HG03571 (cell line): ENCODE results near the gene ZDHHC12.
"Not testable (repeated sequence)": the region's sequence is repeated elsewhere in the genome, so short reads cannot be mapped to it uniquely, and the experiment has no call there.

Experiments used
- ATAC-seq: cut with Tn5 transposase; IDR thresholded peaks from one replicate; pipeline ENCODE4 v1.9.1; 2021; ENCODE audit not compliant: unreplicated experiment

The ZDHHC12 gene

DNA sequence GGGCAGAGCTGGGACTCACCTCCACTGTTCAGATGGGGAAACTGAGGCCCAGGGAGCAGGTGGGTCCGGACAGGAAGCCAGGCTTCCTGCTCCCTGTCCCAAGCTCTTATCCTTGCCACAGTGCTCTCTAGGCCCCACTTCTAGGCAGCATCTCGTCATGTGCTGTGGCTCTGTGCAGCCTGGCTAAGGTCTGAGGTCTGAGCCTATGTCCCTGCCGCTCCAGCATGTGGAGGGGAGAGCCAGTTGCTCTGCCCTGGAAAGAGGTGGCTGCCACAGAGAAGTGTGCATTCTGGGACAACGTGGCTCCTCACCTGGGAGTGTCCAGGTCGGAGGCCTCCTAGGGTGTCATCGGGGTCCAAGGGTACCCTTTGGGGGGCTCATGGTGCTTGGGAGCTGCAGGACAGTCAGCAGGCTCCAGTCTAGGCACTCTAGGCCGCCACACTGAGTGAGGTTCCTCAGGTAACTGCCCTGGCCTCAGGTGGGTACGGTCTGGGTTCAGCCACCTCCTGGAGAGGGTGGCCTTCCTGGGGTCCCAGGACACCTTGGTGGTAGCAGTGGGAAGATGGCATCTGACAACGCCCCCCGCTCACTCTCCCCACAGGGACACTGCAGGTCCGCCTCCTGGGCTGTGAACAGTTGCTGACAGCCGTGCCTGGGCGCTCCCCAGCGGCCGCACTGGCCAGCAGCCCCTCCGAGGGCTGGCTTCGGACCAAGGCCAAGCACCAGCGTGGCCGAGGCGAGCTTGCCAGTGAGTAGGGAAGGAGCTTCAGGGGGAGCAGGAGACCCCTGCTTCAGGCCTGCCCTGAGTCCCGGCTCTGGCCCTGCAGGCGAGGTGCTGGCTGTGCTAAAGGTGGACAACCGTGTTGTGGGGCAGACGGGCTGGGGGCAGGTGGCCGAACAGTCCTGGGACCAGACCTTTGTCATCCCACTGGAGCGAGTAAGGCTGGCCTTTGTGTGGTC is 11.2 kb downstream of the ZDHHC12 start:
- no peak for ATAC-seq

DNA sequence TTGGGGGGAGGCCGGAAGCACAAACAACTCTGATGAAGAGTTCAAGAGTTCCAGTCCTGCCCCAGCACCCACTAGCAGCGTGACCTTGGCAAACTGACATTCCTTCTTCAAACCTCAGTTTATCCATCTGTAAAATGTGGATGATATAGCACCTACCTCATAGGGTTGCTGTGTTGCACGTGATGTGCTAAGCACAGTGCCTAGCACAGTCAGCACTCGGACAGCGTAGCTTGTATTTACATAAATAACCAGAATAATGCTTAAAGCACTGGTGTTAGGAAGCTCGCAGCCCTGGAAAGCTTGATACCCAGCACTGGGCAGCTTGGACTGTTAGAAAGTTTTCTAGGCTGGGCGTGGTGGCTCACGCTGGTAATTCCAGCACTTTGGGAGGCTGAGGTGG is 16.5 kb downstream of the ZDHHC12 start:
- no peak for ATAC-seq

DNA sequence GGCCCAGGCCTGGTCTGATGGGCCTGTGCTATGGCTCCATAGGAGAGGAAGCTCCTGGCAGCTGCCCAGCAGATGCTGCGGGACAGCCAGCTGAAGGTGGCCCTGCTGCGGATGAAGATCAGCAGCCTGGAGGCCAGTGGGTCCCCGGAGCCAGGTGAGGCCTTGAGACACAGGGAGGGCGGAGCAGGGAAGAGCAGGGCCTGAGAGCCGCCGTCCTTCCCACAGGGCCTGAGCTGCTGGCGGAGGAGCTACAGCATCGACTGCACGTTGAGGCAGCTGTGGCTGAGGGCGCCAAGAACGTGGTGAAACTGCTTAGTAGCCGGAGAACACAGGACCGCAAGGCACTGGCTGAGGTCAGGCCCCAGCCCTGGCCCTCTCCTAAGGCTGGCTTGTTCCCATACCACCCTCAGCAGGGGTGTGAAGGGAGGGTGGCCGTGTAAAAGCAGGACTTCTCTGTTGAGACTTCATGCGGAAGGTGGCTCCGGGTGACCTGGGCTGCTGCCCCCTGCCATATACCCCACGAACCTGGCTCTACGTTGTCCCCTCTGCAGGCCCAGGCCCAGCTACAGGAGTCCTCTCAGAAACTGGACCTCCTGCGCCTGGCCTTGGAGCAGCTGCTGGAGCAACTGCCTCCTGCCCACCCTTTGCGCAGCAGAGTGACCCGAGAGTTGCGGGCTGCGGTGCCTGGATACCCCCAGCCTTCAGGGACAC is 17.1 kb downstream of the ZDHHC12 start:
- ATAC-seq: no peak

DNA sequence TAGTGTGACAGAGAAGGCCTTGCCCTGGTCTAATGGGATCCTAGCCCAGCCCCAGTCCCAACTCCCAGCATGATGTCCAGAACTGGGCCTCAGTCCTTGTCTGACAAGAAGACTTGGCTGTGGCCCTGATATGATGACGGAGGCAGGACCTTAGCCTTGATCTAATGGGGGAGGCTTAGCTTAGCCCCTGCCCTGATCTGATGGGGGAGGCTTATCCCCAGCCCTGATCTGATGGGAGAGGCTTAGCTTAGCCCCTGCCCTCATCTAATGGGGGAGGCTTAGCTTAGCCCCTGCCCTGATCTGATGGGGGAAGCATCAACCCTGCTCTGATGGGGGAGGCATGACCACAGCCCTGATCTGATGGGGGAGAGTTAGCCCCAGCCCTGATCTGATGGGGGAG is 17.9 kb downstream of the ZDHHC12 start:
- no peak for ATAC-seq

DNA sequence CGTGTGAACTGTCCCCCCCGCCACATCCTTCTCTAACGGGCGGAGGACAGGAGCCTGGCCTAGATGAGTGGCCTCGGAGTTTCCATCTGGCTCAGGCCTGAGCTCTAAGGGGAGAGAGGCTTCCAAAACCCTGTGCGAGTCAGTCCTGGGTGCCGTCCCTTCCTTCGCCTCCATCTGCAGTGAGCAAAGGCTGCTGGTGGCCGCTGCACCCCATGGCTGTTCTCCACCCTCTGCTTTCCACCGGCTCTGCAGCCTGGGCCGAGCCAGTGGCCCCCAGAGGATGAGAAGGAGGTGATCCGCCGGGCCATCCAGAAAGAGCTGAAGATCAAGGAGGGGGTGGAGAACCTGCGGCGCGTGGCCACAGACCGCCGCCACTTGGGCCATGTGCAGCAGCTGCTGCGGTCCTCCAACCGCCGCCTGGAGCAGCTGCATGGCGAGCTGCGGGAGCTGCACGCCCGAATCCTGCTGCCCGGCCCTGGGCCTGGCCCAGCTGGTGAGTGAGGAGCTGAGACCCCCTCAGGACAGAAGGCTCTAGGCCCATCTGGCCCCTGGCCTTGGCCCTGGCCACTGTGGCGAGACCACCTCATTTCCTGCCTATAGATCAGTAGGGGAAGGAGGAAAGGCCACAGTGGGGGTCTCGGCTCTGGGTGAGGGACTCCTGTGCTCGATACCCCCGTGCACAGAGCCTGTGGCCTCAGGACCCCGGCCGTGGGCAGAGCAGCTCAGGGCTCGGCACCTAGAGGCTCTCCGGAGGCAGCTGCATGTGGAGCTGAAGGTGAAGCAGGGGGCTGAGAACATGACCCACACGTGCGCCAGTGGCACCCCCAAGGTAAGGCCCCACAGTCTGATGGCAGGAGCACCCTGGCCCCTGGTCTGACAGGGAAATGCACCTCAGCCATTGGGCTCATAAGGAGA is 18.6 kb downstream of the ZDHHC12 start:
- no peak for ATAC-seq

DNA sequence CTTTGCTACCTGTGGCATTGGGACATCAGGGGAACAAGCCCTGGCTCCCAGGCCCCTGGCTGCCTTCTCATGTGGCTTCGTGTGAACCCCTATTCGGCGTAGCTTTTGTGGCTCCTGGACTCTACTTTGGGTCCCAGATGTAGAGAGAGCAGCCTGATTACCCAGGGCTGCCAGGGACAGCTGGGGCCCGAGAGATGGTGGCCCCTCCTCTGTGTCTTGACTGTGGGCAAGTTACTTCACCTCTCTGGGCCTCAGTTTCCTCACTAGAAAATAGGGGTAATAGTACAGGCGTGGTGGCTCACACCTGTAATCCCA is 19.6 kb downstream of the ZDHHC12 start:
- ATAC-seq: no peak

DNA sequence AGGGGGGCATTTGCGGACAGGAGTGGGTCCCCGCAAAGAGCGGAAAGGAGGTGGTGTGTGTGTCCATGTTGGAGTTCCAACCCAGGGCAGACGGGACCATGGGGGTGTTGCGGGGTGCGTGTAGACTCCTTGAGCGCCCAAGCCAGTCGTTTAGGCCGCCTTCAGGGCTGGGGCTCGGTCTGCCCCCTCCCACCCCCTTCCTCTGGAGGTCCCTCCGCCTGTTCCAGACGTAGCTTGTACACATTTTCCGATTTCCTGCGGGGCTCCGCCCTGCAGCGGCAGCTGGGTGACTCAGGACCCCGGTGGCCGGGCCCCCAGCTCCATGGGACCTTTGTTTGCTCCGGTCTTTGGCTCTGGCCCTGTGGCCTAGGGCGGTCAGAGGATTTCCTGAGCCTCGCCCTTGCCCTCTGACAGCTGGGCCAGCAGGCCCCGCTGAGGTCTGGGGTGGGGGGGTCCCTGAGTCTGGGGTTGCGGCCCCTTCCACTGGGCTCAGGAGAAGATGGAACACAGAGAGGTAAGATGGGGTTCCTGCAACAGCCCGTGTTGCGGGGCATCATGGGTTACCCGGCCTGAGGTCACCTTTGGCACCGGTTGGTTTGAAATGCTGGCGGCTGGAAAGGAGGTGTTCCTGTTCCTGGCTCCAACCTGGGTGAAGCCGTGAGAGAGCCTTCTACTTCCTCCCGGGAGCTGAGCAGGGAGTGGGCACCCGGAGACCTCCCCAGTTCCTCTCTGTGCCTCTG is 20.1 kb downstream of the ZDHHC12 start:
- no peak for ATAC-seq

DNA sequence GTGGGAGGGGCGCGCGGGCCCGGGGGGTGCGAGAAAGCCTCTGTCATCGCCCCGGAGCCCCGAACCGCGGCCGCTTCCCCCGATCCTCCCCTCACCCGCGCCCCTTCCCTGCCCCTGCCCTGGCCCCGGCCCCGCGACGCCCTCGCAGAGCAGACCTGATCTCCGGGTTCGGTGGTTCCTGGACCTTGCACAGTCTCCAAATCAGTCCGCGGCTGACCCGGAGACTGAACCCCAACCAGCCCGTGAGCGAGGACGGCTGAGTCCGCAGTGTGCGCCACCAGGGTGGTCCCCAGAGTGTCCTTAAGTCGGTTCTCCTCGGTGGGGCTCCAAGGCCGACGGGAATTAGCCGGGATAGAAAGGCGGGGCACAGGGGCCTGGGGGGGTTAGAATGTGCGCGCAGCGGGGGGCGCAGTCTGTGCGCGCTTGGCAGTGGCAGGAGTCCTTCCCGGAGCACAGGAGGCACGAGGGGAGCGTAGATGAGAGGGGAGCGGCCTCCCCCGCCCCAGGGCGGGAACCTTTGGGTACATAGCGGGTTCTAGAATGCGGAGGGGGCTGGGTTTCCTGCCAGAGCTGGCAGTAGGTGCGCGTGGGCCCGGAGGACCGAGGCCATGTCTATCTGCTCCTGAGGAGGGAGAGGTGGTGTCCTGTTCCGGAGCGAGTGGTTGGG is 20.8 kb downstream of the ZDHHC12 start:
- no peak for ATAC-seq

DNA sequence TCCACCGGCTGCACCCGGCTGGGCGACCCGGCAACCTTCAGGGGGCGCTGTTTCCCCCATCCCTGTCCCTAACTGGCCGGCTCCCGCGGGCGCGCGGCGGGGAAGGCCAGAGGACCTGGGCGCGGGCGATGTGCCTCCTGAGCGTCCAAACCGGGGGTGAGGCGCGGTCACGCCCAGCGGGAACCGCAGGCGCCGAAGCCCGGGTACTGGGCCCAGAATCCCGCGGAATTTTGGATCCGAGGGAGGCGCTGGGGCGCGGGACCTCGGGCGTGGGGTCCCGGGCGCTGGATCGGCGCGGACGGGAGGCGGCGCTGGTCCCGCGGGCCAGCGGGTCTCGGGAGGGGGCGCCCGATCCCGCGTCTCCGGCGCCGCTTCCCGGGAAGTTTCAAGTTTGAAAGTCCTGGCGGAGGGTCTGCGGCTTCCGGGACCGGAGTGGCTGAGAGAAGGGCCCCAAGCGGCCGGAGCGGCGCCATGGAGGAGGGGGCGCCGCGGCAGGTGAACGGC is 21.4 kb downstream of the ZDHHC12 start, which contains the start of gene PKN3:
Gene PKN3, plus strand, starts transcription at position 59 of the 504 bp plus-strand sequence. Its CDS starts 413 bp downstream, at position 472.
- peak; percentile 81 for ATAC-seq

DNA sequence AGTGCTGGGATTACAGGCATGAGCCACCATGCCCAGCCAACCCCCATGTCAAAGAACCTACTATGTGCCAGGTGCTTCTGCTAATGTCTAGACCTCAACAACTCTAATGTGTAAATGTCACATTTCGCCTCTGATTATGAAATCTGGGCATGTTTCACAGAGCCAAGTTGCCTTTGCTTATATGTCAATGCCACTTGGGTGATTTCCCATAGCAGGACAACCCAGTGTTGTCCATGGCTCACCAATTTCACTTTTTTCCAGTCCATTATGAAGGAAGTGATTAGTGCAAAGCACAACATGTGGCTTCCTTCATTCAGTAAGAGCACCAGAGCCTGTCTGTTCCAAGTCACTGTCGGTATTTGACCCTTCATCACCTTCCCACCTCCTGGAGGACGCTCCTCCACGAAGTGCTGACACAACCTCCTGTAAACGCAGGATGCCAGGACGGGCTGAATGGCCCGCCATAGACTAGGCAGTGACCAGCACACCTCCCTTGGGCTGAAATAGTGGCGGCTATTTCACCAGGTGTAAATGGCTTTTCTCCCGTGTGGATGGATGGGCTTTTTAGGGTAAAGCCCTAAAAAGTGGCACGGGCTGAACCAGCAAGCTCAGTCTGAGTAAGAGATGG is 22.6 kb downstream of the ZDHHC12 start:
- no peak for ATAC-seq

DNA sequence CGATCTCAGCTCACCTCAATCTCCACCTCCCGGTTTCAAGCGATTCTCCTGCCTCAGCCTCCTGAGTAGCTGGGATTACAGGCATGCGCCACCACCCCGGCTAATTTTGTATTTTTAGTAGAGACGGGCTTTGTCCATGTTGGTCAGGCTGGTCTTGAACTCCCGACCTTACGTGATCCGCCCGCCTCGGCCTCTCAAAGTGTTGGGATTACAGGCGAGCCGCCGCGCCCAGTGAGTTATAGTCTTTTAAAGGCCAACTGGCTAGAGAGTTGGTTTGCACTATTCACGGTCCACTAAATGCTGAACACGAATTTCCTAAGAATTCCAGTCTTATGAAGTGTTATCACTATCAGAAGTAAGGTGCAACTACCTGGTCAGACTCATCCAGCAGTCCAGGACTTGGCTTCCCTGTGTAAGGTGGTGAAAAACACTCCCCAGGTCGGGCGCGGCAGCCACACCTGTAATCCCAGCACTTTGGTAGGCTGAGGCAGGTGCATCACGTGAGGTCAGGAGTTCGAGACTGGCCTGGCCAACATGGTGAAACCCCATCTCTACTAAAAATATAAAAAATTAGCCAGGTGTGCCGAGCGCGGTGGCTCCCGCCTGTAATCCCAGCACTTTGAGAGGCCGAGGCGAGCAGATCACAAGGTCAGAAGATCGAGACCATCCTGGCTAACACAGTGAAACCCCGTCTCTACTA is 24.7 kb downstream of the ZDHHC12 start:
- not testable (repeated sequence) for ATAC-seq

DNA sequence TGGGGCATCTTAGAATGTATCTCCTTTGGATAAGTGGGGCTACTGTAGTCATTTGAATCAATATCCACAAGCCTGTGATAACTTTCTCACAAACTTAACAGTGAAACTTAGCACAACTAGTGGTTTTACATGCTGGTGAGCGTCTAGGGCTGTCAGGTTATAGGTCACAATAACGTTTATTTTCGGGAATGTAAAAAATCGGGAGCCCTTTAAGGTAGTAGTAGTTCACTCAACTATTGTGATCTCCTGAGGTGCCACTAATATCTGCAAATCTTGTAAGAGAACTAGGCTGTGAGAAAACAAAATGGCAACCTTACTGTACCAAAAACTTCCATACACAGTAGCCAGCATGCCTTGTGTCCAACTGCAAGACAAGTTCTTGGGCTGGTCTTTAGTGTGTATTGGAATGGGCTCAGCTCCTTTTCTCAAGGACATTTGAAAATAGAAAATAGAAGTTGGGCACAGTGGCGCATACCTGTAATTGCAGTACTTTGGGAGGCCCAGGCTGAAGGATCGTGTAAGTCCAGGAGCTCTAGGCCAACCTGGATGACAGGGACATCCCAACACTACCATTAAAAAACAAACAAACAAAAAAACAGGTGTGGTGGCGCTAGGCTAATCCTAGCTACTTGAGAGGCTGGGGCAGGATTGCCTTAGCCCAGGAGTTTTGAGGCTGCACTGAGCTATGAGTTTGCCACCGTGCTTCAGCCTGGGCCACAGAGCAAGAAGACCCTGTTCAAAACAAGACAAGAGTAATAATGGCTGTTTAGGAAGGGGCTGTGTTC is 26.8 kb downstream of the ZDHHC12 start:
- no peak for ATAC-seq

DNA sequence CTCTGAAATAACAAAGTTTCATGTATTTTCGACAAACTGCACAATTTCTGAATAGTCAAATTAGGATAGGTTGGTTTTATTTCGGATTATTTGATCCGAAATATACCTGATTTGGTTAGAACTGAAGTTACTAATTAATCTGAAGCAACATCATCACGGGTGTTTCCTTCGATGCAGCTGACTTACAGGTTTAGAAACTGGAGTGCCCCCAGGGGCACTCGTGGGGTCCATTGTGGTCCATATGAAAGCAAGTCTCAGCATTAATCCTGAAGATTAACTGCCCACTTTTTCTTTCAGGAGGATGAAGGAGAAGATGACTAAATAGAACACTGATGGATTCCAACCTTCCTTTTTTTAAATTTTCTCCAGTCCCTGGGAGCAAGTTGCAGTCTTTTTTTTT is 29.6 kb downstream of the ZDHHC12 start:
- ATAC-seq: no peak

DNA sequence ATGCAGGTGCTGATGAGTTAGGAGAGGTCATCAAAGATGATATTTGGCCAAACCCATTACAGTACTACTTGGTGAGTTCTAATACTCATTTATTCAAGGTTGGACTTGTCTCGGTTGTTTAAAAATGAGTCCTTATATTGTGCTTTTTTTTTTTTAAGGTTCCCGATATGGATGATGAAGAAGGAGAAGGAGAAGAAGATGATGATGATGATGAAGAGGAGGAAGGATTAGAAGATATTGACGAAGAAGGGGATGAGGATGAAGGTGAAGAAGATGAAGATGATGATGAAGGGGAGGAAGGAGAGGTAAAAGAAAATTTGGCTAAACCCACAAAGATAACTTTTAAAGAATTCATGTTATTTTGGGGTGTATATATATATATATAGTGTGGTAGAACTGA is 30.2 kb downstream of the ZDHHC12 start:
- ATAC-seq: not testable (repeated sequence)

DNA sequence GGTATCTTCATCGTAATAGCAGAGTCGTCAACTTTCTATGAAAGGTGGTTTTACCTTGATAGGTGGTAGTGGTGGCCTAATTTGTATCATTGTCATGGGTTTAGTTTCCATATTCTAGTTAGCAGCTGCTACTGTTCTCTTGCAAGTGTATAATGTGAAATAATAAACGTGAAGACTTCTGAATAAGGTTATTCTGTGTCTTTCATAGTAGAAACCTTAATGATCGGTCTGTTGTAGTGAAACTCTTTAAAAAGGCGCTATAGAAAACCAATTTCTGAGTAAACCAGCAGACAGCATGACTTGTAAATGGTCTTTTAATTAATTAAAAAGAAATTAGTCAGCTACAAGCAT is 33.3 kb downstream of the ZDHHC12 start:
- no peak for ATAC-seq

DNA sequence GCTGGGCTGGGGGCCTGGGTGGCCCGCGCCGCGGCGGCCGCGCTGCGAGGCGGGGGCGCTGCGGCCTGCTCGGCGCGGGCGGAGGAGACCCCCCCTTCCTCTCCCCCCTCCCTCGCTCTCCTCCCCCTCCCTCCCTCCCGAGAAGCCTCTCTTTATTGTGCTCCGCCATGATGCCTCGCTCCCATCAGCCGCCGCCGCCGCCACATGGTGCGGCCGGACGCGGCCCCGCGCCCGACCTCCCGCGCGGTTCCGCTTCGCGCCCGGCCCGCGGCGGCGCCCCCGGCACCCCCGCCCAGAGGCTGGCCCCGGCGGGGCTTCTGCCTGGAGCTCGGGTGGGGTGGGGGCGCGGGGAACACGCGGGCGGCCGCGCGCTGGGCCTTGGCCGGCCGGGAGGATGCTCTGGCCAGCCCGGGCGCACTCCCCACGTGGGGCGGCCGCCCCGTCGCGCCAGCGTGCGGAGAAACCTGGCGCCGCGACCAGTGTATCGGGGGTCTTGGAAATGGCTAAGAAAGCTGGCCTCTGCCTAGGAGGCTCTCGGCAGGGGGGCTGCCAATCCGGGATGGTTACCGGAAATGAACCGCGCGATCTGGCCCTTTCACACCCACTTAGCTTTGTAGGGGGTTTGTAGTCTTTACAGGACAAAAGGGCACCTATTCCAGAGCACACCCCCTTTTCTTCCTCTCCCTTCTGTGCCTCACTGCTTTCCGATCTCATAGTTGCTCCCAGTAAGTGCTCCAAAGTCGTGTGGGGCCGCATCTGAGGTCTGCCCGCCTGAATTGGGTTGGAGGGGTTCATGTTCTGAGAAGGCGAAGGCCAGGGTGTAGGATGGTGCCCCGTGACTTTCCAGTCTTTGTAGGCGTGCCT is 33.9 kb downstream of the ZDHHC12 start:
- no peak for ATAC-seq

DNA sequence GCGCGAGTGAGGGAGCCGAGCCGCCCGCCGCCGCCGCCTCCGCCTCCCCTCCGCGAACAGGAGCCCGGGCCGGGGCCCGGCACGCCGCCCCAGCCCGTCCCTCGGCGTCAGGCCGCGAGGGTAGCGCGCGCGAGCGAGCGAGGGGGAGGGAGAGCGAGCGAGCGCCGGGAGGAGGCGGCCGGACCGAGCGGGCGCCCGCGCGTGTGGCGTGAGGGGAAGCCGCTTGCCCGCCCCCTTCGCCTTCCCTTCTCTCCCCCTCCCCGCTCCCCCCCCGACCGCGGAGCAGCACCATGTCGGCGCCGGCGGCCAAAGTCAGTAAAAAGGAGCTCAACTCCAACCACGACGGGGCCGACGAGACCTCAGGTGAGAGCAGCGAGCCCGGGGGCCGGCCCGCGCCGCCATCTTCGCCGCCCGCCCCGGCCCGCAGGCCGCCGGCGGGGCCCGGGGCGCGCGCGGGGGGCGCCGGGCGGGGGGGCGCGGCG is 34.6 kb downstream of the ZDHHC12 start:
- ATAC-seq: peak; percentile 13
